Vagina (tissue), 2 donors: ENCODE measurements around the gene SCAF4. TPM values are rescaled to one million over a fixed set of nuclear protein-coding genes. Genes with fewer than 3 reads are reported as not detected.
A peak's percentile ranks its signal among the peaks of the same experiment; 100 is the strongest.

Source experiments
- DNase-seq, 2 donors: peaks; one replicate each; pipeline ENCODE4 v3.0.0-alpha.2; 2017; ENCODE audit errors: extremely low spot score in 2 of 2
- H3K27ac ChIP-seq: fragments of 200-600 bp; sonication (generic); one replicate; pipeline ENCODE4 v1.5.1; 2019
- H3K27me3 ChIP-seq: fragments of 200-600 bp; sonication (generic); one replicate; pipeline ENCODE4 v1.5.1; 2019
- H3K36me3 ChIP-seq, 2 donors: fragments of 200-600 bp; sonication (generic); one replicate each; pipeline ENCODE4 v1.5.1; 2017 to 2019
- H3K4me1 ChIP-seq: fragments of 200-600 bp; sonication (generic); one replicate; pipeline ENCODE4 v1.5.1; 2019
- H3K4me3 ChIP-seq, 2 donors: fragments of 200-600 bp; sonication (generic); 1 replicate in 1 of 2; 2 replicates in 1 of 2; pipeline ENCODE4 v1.5.1; 2016 to 2019
- H3K9me3 ChIP-seq: fragments of 200-600 bp; sonication (generic); one replicate; pipeline ENCODE4 v1.5.1; 2019
- POLR2A ChIP-seq, 2 donors: fragments of 450-650 bp; IDR thresholded peaks; one replicate each; pipeline ENCODE4 v1.6.1; 2017; ENCODE audit warnings: antibody characterized with exemption in 2 of 2, mild to moderate bottlenecking in 2 of 2, moderate library complexity in 2 of 2
- POLR2AphosphoS5 ChIP-seq, 2 donors: sonication (generic); formaldehyde crosslinking; IDR thresholded peaks; one replicate each; pipeline ENCODE4 v1.9.0; 2017; ENCODE audit warnings: antibody characterized with exemption in 2 of 2, mild to moderate bottlenecking in 2 of 2, low read depth in 1 of 2; ENCODE audit not compliant: insufficient read depth in 1 of 2
- intact Hi-C: fragments of 100-400 bp; cut with DNase I; formaldehyde crosslinking; loops from one replicate; pipeline ENCODE4 v1.15.1; 2023
- total RNA-seq: library from RNA; depleted of rRNA; stranded (reverse); fragments of >200 nt; gene quantifications from one replicate; pipeline ENCODE4 v1.2.3, GENCODE V29; 2016
- TF ChIP-seq, protein P1 (sequence below), 3 experiments: fragments of 450-650 bp in 2 of 3; fragments of 200-600 bp in 1 of 3; sonication (generic) in 1 of 3; IDR thresholded peaks; one replicate each; pipeline ENCODE4 v1.5.1; 2017 to 2019; ENCODE audit warnings: antibody characterized with exemption in 3 of 3, mild to moderate bottlenecking in 2 of 3, moderate library complexity in 2 of 3

SCAF4 gene
- total RNA-seq, 1 donor from 2014 or later: 23.1 TPM

DNA sequence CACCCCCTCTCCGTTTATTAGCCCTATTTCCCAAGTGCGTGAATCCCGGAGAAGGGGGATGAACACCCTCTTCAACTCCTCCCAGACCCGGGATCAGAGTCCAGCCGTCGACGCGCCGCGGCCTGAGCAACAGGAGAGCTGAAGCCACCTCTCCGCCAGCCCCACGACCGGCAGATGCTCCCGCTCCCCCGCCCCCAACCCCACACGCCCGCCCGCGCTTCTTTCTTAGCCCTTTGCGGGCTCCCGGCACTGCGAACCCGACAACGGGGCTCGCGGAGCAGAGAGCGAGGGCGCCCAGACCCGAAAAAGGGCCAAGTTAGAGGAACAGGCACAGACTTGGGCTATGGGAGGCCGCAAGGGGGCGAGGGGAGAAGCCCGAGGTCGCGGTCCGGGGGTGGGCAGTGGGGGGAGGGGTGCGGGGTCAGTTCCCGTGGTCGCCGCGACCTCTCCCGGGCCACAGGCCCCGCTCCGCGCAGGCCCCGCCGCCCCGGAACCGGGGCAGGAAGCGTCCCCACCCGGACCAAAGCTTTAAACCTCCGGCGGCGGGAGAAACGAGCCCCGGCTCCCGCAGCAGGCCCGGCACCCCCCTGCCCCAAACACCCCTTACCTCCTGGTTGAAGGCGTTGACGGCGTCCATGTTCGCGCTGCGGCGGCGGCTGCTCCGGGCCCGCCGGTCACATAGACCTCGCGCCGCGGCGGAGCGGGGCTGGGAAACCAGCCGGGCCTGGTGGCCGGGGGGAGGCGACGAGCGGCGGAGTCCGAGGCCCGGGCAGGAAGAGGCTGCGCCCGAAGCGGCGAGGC is 662 bp downstream of the SCAF4 start:
- Histone ChIP-seq H3K27me3 (no peaks in the 10 kb centered on the region), H3K4me3 (peak overlapping the region; percentile 74 to 99), H3K27ac (peak overlapping the region; percentile 97), H3K4me1 (peaks cover 54% of the 10 kb centered on the region), H3K9me3 (no peaks in the 10 kb centered on the region), H3K36me3 (no peaks in the 10 kb centered on the region)
- DNase-seq: no peak
- TF ChIP-seq, protein P1, sequence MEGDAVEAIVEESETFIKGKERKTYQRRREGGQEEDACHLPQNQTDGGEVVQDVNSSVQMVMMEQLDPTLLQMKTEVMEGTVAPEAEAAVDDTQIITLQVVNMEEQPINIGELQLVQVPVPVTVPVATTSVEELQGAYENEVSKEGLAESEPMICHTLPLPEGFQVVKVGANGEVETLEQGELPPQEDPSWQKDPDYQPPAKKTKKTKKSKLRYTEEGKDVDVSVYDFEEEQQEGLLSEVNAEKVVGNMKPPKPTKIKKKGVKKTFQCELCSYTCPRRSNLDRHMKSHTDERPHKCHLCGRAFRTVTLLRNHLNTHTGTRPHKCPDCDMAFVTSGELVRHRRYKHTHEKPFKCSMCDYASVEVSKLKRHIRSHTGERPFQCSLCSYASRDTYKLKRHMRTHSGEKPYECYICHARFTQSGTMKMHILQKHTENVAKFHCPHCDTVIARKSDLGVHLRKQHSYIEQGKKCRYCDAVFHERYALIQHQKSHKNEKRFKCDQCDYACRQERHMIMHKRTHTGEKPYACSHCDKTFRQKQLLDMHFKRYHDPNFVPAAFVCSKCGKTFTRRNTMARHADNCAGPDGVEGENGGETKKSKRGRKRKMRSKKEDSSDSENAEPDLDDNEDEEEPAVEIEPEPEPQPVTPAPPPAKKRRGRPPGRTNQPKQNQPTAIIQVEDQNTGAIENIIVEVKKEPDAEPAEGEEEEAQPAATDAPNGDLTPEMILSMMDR (IDR thresholded peaks at IDR 0.05): no peak
- TF ChIP-seq POLR2AphosphoS5 (IDR thresholded peaks at IDR 0.05; ENCODE audit: insufficient read depth in 1 of 2, low read depth in 1 of 2) (no peak), POLR2A (IDR thresholded peaks at IDR 0.05) (no peak)
- intact Hi-C loops: no loop called here

DNA sequence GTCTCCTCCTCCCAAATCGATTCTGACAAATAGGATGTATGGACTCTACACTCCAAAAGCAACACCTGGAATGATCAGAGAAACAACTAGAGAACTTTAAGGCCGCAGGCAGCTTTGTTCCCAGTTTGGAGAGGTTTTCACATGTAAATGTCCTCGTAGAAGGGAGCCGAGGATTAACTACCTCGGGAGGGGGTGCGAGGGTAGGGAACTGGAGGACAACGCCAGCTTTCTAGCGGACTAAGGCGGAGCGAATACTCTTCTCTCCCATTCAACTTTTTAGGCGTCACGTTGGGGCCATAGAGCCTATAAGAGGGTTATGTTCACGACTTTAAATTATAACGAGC is 1.2 kb downstream of the SCAF4 start:
- TF ChIP-seq, protein P1 (IDR thresholded peaks at IDR 0.05): no peak
- no peak for TF ChIP-seq POLR2AphosphoS5 (IDR thresholded peaks at IDR 0.05; ENCODE audit: insufficient read depth in 1 of 2, low read depth in 1 of 2)
- TF ChIP-seq POLR2A (IDR thresholded peaks at IDR 0.05): no peak
- Histone ChIP-seq H3K9me3 (no peaks in the 10 kb centered on the region), H3K4me3 (peak overlapping the region; percentile 74 to 99), H3K27me3 (no peaks in the 10 kb centered on the region), H3K4me1 (peaks cover 54% of the 10 kb centered on the region), H3K27ac (peak overlapping the region; percentile 97), H3K36me3 (no peaks in the 10 kb centered on the region)
- no peak for DNase-seq
- intact Hi-C loops: no loop called here

DNA sequence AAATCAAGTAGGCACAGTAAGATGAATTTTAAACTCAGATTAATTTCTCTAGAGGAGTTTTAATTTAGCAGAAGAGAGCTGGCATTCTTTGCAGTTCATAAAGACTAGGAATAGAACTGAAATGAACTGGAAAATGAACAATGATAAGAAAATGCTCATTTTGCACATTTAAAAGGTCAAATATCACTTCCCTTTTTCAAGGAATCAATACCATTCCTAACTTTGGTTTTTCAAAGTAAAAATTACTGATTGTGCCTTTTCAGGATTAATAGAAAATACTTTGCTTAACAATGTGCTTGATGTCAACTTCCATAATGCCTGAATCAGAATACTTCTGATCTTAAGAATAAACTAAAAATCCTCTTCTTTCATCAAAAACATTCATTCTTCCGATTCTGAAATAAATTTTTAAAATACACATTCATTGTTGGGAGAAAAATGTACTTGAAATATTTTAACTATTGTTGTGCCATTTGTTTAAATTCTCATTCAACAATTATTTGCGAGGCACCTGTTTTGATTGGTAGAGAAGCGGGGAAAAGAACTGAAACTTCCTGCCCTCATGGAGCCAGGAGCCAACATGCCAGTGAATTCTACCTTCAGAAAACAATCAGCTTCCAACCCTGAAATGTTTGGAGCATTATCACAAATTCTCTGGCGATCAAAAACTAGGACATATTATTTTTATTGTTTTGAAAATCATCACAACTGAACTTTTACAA is 2.1 kb downstream of the SCAF4 start:
- Histone ChIP-seq H3K4me1 (peaks cover 54% of the 10 kb centered on the region), H3K4me3 (peak overlapping the region; percentile 74 to 99), H3K9me3 (no peaks in the 10 kb centered on the region), H3K36me3 (no peaks in the 10 kb centered on the region), H3K27me3 (no peaks in the 10 kb centered on the region), H3K27ac (no peak overlapping the region)
- intact Hi-C loops: no loop called here
- DNase-seq: no peak
- TF ChIP-seq POLR2A (IDR thresholded peaks at IDR 0.05): no peak
- no peak for TF ChIP-seq POLR2AphosphoS5 (IDR thresholded peaks at IDR 0.05; ENCODE audit: insufficient read depth in 1 of 2, low read depth in 1 of 2)
- TF ChIP-seq, protein P1 (IDR thresholded peaks at IDR 0.05): no peak

DNA sequence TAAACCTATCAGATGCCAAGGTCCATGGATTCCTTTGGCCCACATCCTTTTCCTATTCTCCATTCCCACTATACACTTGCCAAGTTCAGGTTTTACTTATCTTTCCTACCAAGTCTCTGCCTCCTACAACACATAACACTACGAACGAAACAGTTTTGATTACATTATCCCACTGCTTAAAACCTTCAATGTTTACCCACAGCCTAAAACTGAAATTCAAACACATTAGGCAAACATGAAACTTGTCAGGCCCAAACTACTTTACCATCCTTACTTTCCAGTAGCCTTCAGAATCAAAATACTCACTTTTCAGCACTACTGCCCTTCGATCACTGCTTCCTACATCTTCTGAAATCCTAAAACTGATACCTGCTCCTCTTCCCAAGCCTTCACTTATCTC is 3.0 kb downstream of the SCAF4 start:
- peaks cover 58% of the 10 kb centered on the region for H3K4me1 ChIP-seq
- DNase-seq: no peak
- no peaks in the 10 kb centered on the region for H3K9me3 ChIP-seq
- H3K36me3 ChIP-seq: no peaks in the 10 kb centered on the region
- no peaks in the 10 kb centered on the region for H3K27me3 ChIP-seq
- no peak overlapping the region for H3K27ac ChIP-seq
- no peak overlapping the region for H3K4me3 ChIP-seq
- TF ChIP-seq, protein P1 (IDR thresholded peaks at IDR 0.05): no peak
- intact Hi-C loops: no loop called here

DNA sequence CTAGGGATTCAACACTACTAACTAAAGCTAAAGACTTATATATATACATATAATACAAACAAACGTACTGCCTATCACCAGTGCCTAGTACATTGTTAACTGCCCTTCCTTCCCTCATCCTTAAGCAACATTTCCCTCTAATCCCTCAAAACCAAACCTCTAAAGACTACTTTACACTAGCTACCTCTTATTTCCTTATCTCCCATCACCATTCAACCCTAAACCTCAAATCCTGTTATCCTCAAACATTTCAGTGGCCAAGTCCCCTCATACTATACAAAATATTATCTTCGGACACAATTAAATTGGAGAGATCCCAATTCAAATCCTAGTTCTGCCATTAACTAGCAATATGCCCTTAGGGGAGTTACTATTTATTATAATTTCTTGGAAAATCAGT is 3.7 kb downstream of the SCAF4 start:
- Histone ChIP-seq H3K4me3 (no peak overlapping the region), H3K9me3 (no peaks in the 10 kb centered on the region), H3K27me3 (no peaks in the 10 kb centered on the region), H3K36me3 (no peaks in the 10 kb centered on the region), H3K27ac (no peak overlapping the region), H3K4me1 (peaks cover 54% of the 10 kb centered on the region)
- TF ChIP-seq POLR2A (IDR thresholded peaks at IDR 0.05): no peak
- TF ChIP-seq, protein P1 (IDR thresholded peaks at IDR 0.05): no peak
- no peak for TF ChIP-seq POLR2AphosphoS5 (IDR thresholded peaks at IDR 0.05; ENCODE audit: insufficient read depth in 1 of 2, low read depth in 1 of 2)
- DNase-seq: no peak
- intact Hi-C loops: no loop called here
